Neural progenitor cell (in vitro differentiated cells): ENCODE measurements around the gene SMAD9. TPM values are rescaled to one million over a fixed set of nuclear protein-coding genes. Genes with fewer than 3 reads are reported as not detected.

Experiments used
- DNase-seq: peaks from one replicate; pipeline ENCODE4 v3.0.0-alpha.2; 2016; ENCODE audit warnings: low spot score
- H2AFZ ChIP-seq: fragments of 200-600 bp; sonication (generic); replicated peaks from 2 replicates; pipeline ENCODE4 v1.6.1; 2016; ENCODE audit warnings: antibody characterized with exemption
- H3F3A ChIP-seq: fragments of 200-600 bp; sonication (generic); 2 replicates; pipeline ENCODE4 v1.6.1; 2016; ENCODE audit warnings: antibody characterized with exemption, low read depth
- H3K27ac ChIP-seq: fragments of 200-600 bp; sonication (generic); 2 replicates; pipeline ENCODE4 v1.5.1; 2016; ENCODE audit warnings: mild to moderate bottlenecking
- H3K27me3 ChIP-seq: fragments of 200-600 bp; sonication (generic); 2 replicates; pipeline ENCODE4 v1.6.1; 2016; ENCODE audit warnings: mild to moderate bottlenecking, moderate library complexity
- H3K36me3 ChIP-seq: fragments of 200-600 bp; sonication (generic); 2 replicates; pipeline ENCODE4 v1.5.1; 2016
- H3K4me1 ChIP-seq: fragments of 200-600 bp; sonication (generic); 2 replicates; pipeline ENCODE4 v1.6.1; 2016; ENCODE audit warnings: mixed run types
- H3K4me2 ChIP-seq: fragments of 200-600 bp; sonication (generic); 2 replicates; pipeline ENCODE4 v1.6.1; 2016
- H3K4me3 ChIP-seq: fragments of 200-600 bp; sonication (generic); 2 replicates; pipeline ENCODE4 v1.5.1; 2016
- H3K79me2 ChIP-seq: fragments of 200-600 bp; sonication (generic); 2 replicates; pipeline ENCODE4 v1.6.1; 2016; ENCODE audit warnings: low read depth
- H3K9ac ChIP-seq: fragments of 200-600 bp; sonication (generic); 2 replicates; pipeline ENCODE4 v1.6.1; 2016
- H3K9me3 ChIP-seq: fragments of 200-600 bp; sonication (generic); 2 replicates; pipeline ENCODE4 v1.5.1; 2016; ENCODE audit warnings: low read depth
- H4K20me1 ChIP-seq: fragments of 200-600 bp; sonication (generic); 2 replicates; pipeline ENCODE4 v1.6.1; 2016; ENCODE audit warnings: low read depth
- H3K27ac Mint-ChIP-seq: 3 replicates; pipeline ENCODE4 v1.8.0; 2021; ENCODE audit warnings: mixed read lengths
- H3K27me3 Mint-ChIP-seq: 2 replicates; pipeline ENCODE4 v1.8.0; 2022; ENCODE audit warnings: low read depth, mild to moderate bottlenecking, inconsistent platforms, moderate library complexity, mixed read lengths; ENCODE audit not compliant: insufficient read depth
- H3K36me3 Mint-ChIP-seq: 3 replicates; pipeline ENCODE4 v1.8.0; 2021; ENCODE audit warnings: mixed read lengths
- H3K4me1 Mint-ChIP-seq: 3 replicates; pipeline ENCODE4 v1.8.0; 2021; ENCODE audit warnings: mixed read lengths
- H3K4me3 Mint-ChIP-seq: 3 replicates; pipeline ENCODE4 v1.8.0; 2021; ENCODE audit warnings: mild to moderate bottlenecking, moderate library complexity, mixed read lengths
- H3K9me3 Mint-ChIP-seq: 3 replicates; pipeline ENCODE4 v1.8.0; 2020; ENCODE audit warnings: mixed read lengths
- EZH2 ChIP-seq: fragments of 200-600 bp; sonication (generic); IDR thresholded peaks from 2 replicates; pipeline ENCODE4 v1.6.1; 2017; ENCODE audit warnings: antibody characterized with exemption, mild to moderate bottlenecking, moderate library complexity
- EZH2phosphoT487 ChIP-seq: fragments of 200-600 bp; sonication (generic); IDR thresholded peaks from 2 replicates; pipeline ENCODE4 v1.6.1; 2017; ENCODE audit warnings: antibody characterized with exemption
- total RNA-seq: library from RNA; depleted of rRNA; stranded (reverse); fragments of >200 nt; gene quantifications from 2 replicates; pipeline ENCODE4 v1.2.3, GENCODE V29; 2015; ENCODE audit warnings: low replicate concordance
- TF ChIP-seq, protein P1 (sequence below): fragments of 200-600 bp; sonication (generic); IDR thresholded peaks from 2 replicates; pipeline ENCODE4 v1.5.1; 2017; ENCODE audit warnings: antibody characterized with exemption, mild to moderate bottlenecking

The SMAD9 gene
- total RNA-seq, 1 donor from 2014 or later: 1.6 TPM

DNA sequence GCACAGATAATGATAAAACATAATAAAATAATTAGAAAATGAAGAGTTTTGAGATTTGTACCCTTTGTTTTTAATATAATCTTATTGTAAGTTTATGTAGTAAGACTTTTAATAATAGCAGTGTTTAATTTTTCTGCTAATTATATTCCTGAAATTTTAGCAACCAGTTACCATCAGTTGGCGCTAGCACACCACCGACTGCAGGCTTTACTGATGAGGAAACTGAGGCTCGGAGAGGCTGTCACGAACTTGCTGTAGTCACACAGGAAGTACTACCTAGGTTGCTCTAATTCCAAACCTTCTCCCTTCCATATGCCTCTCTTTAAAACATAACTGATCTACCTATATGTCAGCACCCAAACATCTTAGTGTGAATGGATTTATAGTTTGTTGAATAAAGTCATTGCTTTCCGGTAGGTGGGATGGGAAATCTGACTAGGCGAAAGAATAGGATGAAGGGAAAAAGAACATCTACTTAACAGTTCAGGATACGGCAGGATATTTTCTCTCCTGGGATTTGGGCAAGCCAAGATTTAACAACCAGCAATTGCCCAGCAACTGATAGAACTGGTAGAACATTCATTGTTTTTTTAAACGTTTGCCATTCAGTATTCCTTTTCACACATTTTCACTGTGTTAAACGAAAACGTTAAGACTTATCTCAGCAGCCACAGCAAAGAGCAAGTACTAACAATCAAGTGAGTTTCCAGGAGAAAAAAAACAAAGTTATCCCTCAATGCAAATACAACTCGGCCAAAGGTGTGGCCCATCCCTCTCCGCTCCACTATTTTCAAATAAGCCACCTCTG is 101.8 kb downstream of the SMAD9 start:
- Mint-ChIP-seq H3K27me3 (peaks cover 2% of the 10 kb centered on the region), H3K36me3 (peaks cover 4% of the 10 kb centered on the region), H3K4me3 (peak overlapping the region; percentile 88), H3K27ac (no peak overlapping the region), H3K4me1 (peaks cover 34% of the 10 kb centered on the region), H3K9me3 (no peaks in the 10 kb centered on the region)
- no peaks in the 10 kb centered on the region for H3K9me3 ChIP-seq
- H3K27me3 ChIP-seq: no peaks in the 10 kb centered on the region
- no peak overlapping the region for H3K27ac ChIP-seq
- peak overlapping the region; percentile 65 for H3K4me3 ChIP-seq
- peaks cover 13% of the 10 kb centered on the region for H4K20me1 ChIP-seq
- no peak for DNase-seq
- H3F3A ChIP-seq: peaks cover 7% of the 10 kb centered on the region
- peak overlapping the region; percentile 83 for H3K4me2 ChIP-seq
- peaks cover 36% of the 10 kb centered on the region for H3K79me2 ChIP-seq
- peaks cover 17% of the 10 kb centered on the region for H3K4me1 ChIP-seq
- H3K36me3 ChIP-seq: no peaks in the 10 kb centered on the region
- no peak for TF ChIP-seq EZH2phosphoT487
- H2AFZ ChIP-seq: peak overlapping the region; percentile 87
- H3K9ac ChIP-seq: no peak overlapping the region

DNA sequence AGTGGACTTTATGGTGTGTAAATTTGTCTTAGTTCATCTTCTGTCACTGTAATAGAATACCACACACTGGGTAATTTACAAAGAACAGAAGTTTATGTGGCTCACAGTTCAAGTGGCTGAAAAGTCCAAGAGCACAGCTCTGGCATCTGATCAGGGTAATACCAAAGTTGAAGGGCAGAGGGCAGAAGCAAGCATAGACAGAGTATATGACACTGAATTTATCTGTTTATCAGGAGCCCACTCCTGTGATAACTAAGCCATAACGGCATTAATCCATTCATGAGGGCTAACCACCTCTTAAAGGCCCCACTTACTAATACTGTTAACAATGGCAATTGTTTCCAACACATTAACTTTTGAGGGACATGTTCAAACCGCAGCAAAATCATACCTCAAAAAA is 105.0 kb downstream of the SMAD9 start:
- Histone ChIP-seq H2AFZ (no peak overlapping the region), H3K4me2 (no peak overlapping the region), H3K36me3 (no peaks in the 10 kb centered on the region), H3K27me3 (no peaks in the 10 kb centered on the region), H3K9ac (no peak overlapping the region), H3K4me3 (no peak overlapping the region), H3K4me1 (peaks cover 14% of the 10 kb centered on the region), H3K9me3 (no peaks in the 10 kb centered on the region), H4K20me1 (peaks cover 4% of the 10 kb centered on the region), H3K27ac (no peak overlapping the region), H3K79me2 (peaks cover 5% of the 10 kb centered on the region), H3F3A (peaks cover 7% of the 10 kb centered on the region)
- TF ChIP-seq, protein P1, sequence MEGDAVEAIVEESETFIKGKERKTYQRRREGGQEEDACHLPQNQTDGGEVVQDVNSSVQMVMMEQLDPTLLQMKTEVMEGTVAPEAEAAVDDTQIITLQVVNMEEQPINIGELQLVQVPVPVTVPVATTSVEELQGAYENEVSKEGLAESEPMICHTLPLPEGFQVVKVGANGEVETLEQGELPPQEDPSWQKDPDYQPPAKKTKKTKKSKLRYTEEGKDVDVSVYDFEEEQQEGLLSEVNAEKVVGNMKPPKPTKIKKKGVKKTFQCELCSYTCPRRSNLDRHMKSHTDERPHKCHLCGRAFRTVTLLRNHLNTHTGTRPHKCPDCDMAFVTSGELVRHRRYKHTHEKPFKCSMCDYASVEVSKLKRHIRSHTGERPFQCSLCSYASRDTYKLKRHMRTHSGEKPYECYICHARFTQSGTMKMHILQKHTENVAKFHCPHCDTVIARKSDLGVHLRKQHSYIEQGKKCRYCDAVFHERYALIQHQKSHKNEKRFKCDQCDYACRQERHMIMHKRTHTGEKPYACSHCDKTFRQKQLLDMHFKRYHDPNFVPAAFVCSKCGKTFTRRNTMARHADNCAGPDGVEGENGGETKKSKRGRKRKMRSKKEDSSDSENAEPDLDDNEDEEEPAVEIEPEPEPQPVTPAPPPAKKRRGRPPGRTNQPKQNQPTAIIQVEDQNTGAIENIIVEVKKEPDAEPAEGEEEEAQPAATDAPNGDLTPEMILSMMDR: peak; percentile 34
- TF ChIP-seq EZH2: no peak
- TF ChIP-seq EZH2phosphoT487: no peak
- Mint-ChIP-seq H3K4me3 (no peak overlapping the region), H3K27me3 (peaks cover 3% of the 10 kb centered on the region), H3K27ac (no peak overlapping the region), H3K4me1 (peaks cover 16% of the 10 kb centered on the region), H3K36me3 (no peaks in the 10 kb centered on the region), H3K9me3 (no peaks in the 10 kb centered on the region)
- DNase-seq: no peak

DNA sequence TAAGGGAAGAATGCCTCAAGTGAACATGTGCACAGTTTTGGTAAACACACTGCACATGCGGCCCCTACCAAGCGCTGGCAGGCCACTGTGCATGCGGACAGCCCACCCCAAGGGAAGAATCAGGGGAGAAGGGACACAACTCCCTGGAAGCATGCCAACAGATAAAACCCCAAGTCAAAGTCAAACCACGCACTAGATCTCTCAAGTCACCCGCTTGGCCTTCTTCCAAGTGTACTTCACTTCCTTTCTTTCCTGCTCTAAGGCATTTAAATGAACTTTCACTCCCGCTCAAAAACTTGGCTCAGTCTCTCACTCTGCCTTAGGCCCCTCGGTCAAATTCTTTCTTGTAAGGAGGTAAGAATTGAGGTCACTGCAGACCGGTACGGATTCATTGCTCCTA is 105.6 kb downstream of the SMAD9 start:
- H3K4me2 ChIP-seq: no peak overlapping the region
- no peaks in the 10 kb centered on the region for H3K9me3 ChIP-seq
- Mint-ChIP-seq H3K4me3 (no peak overlapping the region), H3K27ac (no peak overlapping the region), H3K36me3 (no peaks in the 10 kb centered on the region), H3K27me3 (peaks cover 3% of the 10 kb centered on the region), H3K4me1 (peaks cover 14% of the 10 kb centered on the region), H3K9me3 (no peaks in the 10 kb centered on the region)
- H3K4me1 ChIP-seq: peaks cover 11% of the 10 kb centered on the region
- no peak for DNase-seq
- H3K27me3 ChIP-seq: no peaks in the 10 kb centered on the region
- no peaks in the 10 kb centered on the region for H3K79me2 ChIP-seq
- peaks cover 7% of the 10 kb centered on the region for H3F3A ChIP-seq
- TF ChIP-seq EZH2: no peak
- TF ChIP-seq, protein P1: no peak
- TF ChIP-seq EZH2phosphoT487: no peak
- H4K20me1 ChIP-seq: no peaks in the 10 kb centered on the region
- no peak overlapping the region for H3K4me3 ChIP-seq
- no peak overlapping the region for H3K9ac ChIP-seq
- no peaks in the 10 kb centered on the region for H3K36me3 ChIP-seq
- no peak overlapping the region for H2AFZ ChIP-seq
- no peak overlapping the region for H3K27ac ChIP-seq

GRCh38 chr13:36813225-36813624 is 106.8 kb downstream of the SMAD9 start:
- TF ChIP-seq, protein P1: no peak
- TF ChIP-seq EZH2phosphoT487 (no peak), EZH2 (no peak)
- no peaks in the 10 kb centered on the region for H3K36me3 ChIP-seq
- no peaks in the 10 kb centered on the region for H3K36me3 Mint-ChIP-seq
- no peaks in the 10 kb centered on the region for H4K20me1 ChIP-seq
- no peak overlapping the region for H2AFZ ChIP-seq
- peaks cover 11% of the 10 kb centered on the region for H3K4me1 ChIP-seq
- no peak overlapping the region for H3K27ac ChIP-seq
- H3K4me3 ChIP-seq: no peak overlapping the region
- H3F3A ChIP-seq: peaks cover 2% of the 10 kb centered on the region
- no peaks in the 10 kb centered on the region for H3K9me3 ChIP-seq
- H3K79me2 ChIP-seq: no peaks in the 10 kb centered on the region
- no peaks in the 10 kb centered on the region for H3K27me3 ChIP-seq
- no peaks in the 10 kb centered on the region for H3K9me3 Mint-ChIP-seq
- no peak overlapping the region for H3K4me2 ChIP-seq
- H3K9ac ChIP-seq: no peak overlapping the region
- DNase-seq: no peak
- H3K4me3 Mint-ChIP-seq: no peak overlapping the region
- H3K27ac Mint-ChIP-seq: no peak overlapping the region
- H3K4me1 Mint-ChIP-seq: peaks cover 7% of the 10 kb centered on the region
- peaks cover 3% of the 10 kb centered on the region for H3K27me3 Mint-ChIP-seq
